Stimulated activated naive CD4-positive, alpha-beta T cell treated with Interleukin-2 at 50 U/mL for 16 hours (primary cell): Measurements from ENCODE around the gene FYB1.
"Not testable (repeated sequence)": the region's sequence is repeated elsewhere in the genome, so short reads cannot be mapped to it uniquely, and the experiment has no call there.

Experiments
- DNase-seq: peaks from one replicate; lab custom pipeline; 2025; lab: John Stamatoyannopoulos, UW

FYB1 gene, protein sequence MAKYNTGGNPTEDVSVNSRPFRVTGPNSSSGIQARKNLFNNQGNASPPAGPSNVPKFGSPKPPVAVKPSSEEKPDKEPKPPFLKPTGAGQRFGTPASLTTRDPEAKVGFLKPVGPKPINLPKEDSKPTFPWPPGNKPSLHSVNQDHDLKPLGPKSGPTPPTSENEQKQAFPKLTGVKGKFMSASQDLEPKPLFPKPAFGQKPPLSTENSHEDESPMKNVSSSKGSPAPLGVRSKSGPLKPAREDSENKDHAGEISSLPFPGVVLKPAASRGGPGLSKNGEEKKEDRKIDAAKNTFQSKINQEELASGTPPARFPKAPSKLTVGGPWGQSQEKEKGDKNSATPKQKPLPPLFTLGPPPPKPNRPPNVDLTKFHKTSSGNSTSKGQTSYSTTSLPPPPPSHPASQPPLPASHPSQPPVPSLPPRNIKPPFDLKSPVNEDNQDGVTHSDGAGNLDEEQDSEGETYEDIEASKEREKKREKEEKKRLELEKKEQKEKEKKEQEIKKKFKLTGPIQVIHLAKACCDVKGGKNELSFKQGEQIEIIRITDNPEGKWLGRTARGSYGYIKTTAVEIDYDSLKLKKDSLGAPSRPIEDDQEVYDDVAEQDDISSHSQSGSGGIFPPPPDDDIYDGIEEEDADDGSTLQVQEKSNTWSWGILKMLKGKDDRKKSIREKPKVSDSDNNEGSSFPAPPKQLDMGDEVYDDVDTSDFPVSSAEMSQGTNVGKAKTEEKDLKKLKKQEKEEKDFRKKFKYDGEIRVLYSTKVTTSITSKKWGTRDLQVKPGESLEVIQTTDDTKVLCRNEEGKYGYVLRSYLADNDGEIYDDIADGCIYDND

DNA sequence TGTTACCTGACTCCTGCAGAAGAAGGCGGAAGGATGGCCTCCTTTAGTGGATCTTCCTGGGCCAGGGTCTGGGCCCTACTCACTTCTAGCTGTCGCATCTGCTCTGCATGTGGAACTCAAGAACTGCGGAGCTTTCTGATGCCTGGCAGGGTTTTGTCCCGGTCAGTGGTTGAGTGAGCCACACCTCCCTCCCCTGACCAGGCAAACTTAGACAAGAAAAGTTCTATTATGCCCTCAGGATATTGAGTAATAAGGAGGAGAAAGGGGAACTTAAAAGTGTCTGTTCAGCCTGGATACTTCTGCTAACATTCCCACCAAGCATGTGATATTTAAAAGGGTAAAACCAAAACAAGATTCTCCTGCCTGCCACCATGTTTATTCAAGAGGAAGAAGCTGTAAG is at the start of gene FYB1:
Gene FYB1, minus strand, starts transcription at position 127 of the 400 bp plus-strand sequence. CDS start 16,603 bp downstream, outside the sequence.
- DNase-seq = no peak

DNA sequence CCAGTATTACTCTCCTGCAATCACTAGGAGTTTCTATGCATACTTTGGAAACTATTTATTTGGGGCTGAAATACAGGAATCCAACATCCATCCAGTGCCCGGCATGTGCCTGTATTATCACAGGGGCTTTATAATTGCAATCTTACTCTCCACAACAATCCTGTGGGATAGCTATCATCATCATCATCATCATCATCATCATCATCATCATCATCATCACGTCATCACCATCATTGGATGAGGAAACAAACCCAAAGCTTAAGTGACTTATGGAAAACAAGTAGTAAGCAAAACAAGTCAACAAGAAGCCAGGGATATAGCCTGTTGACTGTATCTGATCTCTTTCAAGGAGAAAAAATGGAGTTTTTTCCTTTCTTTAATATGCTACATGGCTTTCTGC is 47.8 kb upstream of the FYB1 start:
- DNase-seq = no peak

DNA sequence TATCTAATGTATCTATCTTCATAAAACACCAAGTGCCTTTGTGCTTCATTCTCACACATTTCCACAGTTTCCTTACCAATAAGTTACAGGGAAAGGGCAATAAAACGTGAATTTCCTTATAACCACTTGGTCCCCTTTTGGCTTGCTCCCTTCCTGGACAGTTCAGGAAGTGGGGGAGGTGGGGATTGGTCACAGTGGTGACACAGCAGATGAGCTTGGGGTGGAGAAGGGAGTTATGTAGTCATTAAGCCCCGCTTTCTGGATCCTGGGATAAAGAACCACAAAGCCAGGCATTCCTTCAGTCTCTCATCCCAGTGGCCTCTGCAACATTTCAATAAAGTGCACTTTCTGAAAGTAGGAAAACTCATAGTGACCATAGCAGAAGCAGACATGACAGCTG is 47.1 kb upstream of the FYB1 start:
- no peak for DNase-seq

DNA sequence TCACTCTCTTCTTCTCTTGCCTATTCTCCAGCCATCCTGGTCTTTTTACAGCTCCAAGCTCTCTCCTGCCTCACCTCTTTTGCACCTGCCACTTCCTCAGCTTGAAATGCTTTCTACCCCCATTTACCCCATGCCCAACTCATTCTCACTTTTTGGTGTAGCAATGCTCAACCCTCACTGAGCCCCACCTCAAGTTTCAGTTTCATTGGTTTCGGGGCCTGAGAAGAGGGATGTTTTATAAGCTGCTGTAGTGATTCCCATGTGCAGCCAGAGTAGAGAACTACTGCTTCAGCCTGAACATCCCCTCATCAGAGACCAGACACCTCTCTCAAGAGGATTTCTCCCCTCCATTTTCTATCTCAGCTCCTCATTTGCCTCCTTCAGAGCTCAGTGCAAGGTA is 45.2 kb upstream of the FYB1 start:
- DNase-seq = no peak

DNA sequence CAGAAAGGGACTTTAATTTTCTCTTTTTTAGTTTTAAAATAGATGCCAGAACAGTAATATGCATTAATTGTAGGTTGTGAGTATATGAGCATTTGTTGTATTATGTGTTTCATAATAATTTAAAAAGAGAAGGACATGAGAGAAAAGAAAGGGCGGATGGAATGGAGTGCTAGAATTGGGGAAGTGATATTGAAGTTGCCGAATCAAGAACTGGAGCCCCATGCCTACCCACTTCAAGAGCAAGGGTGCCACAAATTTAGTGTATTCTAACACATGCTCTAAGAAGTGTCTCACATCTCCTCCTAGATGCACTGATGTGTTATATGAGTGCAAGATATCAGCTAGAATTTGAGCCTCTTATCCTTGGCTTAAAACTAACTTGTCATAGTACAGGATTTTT is 43.6 kb upstream of the FYB1 start:
- no peak for DNase-seq

DNA sequence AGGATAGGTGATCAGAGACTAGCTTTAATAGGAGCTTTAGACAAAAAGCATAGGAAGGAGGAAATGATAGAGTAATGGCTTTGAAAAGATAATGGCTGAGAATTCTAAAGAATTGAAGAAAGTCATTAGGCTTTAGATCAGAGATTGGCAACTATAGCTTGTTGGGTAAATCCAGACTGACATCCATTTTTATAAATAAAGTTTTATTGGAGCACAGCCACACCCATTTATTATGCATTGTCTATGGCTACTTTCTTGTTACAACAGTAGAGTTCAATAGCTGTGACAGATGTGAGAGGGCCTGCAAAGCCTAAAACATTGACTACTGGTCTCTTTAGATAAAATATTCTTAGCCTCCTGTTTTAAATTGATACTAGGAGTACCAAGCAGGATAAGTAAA is 40.7 kb upstream of the FYB1 start:
- no peak for DNase-seq

DNA sequence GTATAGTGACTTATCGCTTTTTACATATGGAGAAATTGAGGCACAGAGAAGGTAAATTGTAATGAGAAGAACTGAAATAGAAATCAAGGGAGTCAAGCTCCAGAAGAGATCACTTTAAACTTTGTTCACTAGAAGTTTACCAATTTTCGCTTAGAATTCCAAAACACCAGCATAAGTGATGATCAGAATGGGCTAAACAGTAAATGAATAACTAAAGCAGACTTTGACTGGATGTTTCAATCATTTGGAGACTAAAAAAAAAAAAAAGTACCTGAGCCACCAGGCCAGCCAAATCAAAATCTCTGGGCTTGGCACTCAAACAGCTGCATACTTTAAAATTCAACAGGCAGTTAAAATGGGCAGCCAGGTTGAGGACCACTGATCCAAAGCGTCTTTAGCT is 38.2 kb upstream of the FYB1 start:
- no peak for DNase-seq

DNA sequence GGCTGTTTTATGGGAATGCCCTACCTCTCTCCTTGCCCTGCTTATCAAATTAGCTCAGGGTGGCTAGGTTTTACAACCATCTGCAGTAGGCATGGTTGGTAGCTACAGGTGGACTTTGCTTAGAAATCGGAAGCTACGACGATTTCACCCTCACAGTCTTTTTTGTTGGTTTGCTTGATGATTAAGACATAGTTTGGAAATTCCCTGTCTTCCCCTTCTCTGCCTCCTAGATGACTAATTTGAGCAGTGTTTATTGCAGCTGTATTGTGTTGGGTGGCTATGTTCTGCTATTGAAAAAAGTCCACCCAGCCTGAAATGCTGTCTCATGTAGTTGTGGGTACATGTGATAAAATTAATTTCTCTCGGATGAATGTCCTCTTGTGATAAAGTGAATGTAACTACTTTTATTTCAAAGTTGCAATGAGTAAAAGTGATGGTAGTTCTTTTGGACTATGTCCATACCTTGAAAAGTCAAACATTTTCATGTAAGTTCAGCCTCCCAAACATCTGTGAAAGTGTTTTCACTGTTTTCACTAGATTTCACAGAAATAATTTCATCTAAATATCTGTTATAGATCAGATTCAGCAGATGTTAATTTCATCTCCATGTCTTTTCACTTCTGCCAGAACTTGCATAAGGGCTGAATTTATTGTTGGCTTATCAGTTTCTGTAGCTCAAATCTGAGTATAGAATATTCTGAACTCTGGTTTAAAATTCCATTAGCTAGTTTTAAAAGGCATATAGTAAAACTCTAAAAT is 37.3 kb upstream of the FYB1 start:
- DNase-seq = no peak

DNA sequence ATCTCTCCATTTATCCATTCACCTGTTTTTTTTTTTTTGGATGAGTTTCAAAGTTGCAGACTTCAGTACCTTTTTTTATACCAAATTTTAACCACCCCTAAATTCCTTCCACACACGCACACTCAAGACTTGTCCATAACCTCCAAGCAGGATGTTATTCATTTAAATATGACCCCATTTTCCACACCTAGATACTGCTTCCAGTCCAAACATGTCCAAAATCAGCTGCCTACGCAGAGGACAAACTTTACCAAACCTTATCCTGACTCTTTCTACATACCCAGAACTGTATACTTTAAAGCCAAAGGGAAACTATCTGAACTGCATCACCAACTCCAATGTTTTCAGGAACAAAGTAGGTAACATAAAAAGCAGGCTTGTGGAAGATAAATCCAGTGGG is 36.0 kb upstream of the FYB1 start:
- no peak for DNase-seq

DNA sequence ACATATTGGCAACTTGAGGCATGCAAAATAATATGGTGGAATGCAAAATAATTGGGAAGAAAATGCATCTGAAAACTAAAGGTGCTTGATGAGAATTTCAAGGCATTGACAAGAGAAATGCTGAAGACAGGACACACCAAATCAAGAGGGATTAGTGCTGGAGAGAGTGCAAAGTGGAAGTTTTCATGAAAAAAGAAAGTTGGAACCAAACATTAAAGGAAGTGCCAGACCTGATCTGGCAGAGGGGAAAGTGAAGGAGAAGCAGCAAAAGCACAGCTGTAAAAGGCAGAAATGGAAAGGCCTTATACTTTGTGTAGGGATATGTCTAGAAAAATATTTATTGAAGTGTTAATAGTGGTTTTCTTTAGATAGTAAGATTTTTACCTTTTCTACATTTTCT is 35.3 kb upstream of the FYB1 start:
- no peak for DNase-seq

DNA sequence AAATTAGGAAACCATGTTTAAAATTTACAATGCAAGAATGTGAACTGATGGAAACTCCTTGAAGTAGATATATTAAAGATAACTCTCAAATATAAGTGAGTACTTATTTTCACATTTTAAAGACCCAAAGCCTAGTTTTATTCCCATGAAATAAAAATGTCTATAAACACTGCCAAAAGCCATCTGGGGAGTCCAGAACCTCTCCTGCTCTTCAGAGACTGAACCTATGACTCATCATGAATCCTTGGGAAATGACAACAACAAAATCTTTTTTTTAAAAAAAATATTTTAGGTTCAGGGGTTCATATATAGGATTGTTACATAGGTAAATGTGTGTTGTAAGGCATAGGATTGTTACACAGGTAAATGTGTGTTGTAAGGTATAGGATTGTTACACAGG is 33.8 kb upstream of the FYB1 start:
- DNase-seq = no peak

DNA sequence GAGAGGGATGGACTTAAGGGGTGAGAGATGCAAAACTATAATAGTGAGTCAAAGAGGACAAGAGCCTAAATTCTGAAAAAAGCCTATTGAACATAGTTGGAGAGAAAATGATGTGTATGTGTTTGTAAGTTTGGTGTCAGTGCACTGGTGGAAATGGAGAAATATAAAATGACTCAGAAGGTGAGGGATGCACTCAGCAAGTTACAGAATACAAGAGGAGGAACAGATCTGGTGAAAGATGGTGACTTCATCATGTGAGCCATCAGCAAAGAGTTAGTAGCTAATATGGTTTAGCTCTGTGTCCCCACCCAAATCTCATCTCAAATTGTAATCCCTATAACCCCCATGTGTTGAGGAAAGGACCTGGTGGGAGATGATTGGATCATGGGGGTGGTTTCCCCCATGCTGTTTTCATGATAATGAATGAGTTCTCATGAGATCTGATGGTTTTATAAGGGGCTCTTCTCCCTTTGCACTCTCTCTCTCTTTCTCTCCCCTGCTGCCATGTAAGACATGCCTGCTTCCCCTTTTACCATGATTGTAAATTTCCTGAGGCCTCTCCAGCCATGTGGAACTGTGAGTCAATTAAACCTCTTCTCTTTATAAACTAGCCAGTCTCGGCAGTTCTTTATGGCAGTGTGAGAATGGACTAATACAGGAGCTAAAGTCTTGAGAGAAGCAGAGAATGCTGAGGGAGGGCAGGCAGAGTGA is 30.4 kb upstream of the FYB1 start:
- no peak for DNase-seq

DNA sequence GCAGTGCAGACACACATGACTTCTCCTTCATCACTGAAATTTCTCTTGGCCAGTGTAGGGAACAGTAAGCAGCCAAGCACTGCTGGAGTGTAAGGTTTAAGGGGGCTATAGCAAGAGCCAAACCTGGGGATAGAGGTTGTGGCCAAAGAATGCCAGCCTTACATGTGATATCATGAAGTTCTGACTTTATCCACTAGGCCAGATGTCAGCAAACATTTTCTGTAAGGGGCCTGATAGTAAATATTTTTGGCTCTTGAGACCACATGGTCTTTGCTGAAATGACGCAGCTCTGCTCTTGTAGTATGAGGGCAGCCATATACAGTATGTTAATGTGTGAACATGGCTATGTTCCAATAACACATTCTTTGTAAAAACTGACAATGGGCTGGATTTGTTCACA is 29.7 kb upstream of the FYB1 start:
- DNase-seq = no peak

DNA sequence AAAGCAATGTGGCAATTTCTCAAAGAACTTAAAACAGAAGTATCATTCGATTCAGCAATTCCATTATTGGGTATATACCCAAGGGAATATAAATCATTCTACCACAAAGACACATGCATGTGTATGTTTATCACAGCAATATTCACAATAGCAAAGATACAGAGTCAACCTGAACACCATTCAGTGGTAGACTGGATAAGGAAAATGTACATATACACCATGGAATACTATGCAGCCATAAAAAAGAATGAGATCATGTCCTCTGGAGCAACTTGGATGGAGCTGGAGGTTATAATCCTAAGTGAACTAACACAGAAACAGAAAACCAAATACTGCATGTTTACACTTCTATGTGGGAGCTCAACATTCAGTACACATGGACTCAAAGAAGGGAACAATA is 21.4 kb upstream of the FYB1 start:
- DNase-seq = no peak

DNA sequence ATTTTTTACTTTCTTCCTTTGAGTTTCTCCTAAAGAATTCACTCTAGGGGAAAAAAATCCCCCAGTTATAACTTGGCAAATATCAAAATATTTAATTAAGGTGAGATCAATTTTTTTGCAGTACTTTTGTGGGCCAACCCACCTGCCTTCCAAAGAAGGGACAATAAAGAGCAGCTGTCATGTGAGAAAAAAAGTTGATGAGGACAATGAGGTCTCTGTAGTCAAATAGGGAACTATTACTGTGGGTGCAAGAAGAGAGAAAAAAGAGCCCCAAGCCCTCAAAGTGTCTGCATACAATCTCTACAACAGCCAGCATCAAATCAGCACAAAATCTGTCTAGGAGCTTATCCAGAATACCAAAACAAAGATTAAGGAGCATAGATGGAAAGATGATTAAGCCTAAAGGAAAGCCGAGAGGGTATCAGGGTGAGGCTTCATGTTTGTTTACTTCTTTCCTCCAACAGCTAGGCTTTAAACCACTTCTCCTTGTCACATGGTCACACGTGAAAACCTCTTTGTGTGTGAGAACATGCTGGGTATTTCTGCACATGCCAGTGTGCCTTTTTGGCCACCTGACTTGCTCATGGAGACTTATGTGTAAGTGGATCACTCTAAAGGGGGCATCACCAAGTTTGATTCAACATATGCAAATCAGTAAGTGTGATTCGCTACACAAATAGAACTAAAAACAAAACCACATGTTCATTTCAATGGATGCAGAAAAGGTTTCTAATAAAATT is 19.2 kb upstream of the FYB1 start:
- no peak for DNase-seq

DNA sequence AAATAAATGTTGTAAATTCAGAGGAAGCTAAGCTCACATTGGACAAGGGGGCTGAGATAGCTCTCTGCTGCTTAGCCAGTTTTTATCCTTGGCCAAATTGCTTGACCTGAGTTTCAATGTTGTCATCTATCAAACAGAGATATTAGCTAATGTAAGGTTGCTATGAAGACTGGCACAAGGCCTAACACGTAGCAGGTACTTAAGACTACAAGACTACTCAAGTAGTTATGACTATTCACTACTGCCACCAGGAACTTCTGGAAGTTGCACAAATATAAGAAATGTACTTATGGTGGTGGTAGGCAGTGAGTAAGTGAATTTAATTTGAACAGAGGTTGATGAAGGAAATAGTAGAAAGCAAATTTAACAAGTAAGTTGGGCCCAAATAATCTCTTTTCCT is 17.4 kb upstream of the FYB1 start:
- DNase-seq = no peak

DNA sequence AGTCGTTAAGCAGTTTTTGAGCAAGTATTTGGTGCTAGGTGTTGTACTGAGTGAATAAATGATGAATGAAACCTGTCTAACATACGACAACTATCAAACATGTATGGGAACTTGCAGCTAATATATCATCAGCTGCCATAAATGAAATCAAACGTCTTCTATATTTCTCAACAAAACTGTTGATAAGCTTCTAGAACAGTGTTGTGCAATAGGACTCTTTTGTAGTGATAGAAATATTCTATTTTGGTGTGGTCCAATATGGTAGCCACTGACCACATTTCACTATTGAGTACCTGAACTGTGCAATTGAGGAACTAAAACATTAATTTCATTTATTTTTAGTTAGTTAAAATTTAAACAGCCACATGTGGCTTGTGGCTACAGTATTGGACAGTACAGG is 16.3 kb upstream of the FYB1 start:
- DNase-seq = no peak

DNA sequence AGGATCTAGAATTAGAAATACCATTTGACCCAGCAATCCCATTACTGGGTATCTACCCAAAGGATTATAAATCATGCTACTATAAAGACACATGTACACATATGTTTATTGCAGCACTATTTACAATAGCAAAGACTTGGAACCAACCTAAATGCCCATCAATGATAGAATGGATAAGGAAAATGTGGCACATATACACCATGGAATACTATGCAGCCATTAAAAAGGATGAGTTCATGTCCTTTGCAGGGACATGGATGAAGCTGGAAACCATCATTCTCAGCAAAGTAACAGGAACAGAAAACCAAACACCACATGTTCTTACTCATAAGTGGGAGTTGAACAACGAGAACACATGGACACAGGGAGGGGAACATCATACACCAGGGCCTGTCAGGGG is 15.1 kb upstream of the FYB1 start:
- DNase-seq = not testable (repeated sequence)

DNA sequence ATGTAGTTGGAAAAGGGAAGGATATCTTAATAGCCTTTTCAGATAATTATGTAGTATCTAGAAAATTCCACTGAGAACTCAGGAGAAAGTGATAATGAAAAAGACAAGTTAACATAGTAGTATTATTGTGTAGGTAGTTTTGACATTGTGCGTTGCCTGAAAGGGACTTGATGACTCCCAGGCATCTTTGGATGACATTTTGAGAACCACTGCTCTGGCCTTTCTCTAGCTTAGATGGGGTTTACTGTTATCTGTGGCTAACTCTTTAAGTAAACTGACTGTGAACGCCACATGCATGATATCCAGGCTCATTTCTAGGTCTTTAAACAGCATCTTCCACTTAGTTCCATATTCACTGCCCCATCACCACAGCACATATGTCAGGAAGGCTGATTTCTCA is 14.4 kb upstream of the FYB1 start:
- DNase-seq = no peak

DNA sequence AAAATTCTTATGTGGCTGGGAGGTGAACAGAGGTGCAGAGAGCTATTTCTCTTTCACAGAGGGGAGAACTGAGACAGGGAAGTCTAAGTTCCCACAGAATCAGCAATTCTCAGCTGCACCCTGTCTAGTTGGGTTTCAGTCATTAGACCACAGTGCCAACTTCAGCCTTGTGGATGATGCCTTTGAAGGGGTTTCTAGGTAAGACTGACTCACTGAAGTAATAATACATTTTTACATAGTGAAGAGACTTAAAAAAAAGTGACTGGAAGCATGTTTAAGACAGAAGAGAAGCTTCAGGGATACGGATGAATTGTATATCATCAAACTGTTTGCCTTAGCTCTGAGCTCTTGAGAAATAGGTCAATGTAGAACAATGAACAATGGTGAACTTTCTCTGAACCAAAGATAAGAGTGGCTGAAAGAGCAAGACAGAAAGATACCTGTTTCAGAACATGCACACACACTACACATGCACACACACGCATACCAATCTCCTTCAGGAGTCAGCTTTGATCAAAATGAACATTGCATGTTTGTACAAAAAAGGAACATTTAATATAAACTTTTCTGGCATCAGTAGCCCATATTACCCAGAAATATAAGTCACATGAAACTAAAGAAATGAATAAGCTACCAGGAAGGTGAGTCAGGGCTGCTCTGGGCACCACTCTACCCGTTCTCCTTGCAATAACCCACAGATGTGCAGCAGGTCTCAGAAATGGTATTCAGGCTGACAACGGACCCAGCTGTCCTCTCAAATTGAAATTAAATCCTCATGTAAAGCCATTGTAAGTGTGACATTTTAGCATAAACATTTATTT is 12.6 kb upstream of the FYB1 start:
- DNase-seq = peak; percentile 37
